Measurements from ENCODE around the gene RIC1.
A peak's percentile ranks its signal among the peaks of the same experiment; 100 is the strongest.
"Not testable (repeated sequence)": the region's sequence is repeated elsewhere in the genome, so short reads cannot be mapped to it uniquely, and the experiment has no call there.

The RIC1 gene

DNA sequence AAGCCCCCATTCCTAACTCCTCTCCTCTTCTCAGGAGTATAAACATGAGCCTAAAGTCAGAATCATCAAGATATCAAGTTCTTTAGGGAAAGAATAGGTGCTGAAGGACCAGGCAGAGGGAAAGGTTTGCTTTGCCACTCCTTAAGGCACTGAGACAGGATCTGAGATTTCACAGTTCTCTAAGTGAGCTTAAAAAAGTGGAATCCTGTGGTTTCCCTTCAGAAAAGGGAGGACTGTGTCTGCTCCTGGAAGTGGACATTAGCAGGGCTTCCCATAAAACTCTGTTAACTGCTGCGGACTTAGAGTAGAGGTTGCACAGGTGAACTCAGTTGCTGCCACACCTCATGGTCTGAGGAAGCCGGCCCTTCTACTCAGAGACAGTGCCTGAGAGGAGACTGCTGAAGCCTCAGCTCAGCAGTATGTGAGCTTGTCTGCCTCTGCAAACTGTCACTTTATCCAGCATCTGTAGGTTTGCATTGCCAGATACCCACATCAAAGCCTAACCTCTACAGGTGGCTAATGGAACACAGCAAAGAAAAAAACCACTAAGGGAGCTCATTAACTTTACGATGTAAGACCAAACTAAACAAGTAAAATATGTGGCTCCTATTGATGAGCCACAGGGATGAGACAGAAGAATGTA is 42.9 kb downstream of the RIC1 start:
- no peak for FAIRE-seq

DNA sequence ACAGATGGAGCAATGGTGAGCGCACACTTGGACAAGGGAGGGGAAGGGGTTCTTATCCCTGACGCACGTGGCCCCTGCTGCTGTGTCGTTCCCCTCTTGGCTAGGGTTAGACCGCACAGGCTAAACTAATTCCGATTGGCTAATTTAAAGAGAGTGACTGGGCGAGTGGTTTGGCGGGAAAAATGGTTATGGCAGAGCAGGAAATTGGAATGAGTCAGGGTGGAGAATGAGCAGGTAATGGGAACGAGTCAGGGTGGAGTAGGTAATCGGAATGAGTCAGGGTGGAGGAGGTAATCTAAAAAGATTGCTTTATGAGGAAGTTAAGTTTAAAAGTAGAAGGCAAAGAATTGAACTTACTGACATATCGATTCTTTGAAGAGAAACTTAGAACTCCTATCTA is 46.1 kb downstream of the RIC1 start:
- FAIRE-seq, result not testable (repeated sequence)

DNA sequence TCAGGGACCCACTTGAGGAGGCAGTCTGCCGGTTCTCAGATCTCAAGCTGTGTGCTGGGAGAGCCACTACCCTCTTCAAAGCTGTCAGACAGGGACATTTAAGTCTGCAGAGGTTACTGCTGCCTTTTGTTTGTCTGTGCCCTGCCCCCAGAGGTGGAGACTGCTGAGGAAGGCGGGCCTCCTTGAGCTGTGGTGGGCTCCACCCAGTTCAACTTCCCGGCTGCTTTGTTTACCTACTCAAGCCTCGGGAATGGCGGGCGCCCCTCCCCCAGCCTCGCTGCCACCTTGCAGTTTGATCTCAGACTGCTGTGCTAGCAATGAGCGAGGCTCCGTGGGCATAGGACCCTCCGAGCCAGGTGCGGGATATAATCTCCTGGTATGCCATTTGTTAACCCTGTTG is 54.7 kb downstream of the RIC1 start:
- FAIRE-seq, result not testable (repeated sequence)

DNA sequence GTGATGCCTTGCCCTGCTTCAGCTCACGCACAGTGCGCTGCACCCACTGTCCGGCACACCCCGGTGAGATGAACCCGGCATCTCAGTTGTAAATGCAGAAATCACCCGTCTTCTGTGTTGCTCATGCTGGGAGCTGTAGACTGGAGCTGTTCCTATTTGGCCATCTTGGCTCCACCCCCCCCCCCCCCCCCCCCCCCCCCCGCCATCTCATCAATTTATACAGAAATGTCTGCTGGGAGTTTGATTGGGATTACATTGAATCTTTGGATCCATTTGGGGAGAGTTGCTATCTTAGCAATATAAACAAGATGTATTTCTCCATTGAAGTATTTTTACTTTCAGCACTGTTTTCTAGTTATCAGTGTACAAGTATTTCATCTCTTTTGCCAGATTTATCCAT is 55.2 kb downstream of the RIC1 start:
- FAIRE-seq, result no peak

DNA sequence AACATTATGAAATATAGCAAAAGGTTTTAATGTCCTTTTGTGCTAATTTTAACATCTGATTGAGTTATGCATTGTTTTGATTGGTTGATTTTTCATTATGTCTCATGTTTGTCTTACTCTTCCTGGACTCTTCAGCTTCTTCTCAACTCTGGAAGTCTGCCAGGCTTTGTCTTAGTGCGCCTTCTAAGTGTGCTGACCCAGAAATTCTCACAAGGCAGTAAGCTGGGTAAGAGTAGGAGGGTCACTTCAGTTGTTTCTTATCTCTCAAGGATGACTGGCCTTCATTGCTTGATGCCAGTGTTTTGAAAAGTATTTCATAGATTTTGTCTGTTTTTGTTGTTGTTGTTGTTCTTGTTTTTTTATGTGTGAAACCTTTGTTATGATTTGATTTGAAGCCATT is 59.2 kb downstream of the RIC1 start:
- no peak for FAIRE-seq

DNA sequence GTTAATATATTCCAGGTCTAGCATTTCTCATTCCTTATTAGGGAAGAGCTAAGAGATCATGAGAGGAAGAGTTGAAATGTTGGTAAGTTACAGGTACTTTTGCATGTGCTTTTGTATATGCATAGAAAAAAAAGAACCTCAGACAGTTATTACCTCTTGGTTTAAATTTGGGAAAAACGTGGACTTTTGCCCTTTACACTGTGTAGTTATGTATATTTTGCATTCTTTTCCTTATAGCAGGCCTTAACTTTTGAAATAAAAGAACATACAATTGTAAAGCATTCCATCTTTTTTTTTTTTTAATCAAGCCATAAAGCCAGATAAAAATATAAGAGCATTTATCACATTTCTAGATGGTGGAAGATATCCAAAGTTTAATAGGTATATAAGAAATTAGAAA is 61.4 kb downstream of the RIC1 start:
- FAIRE-seq, result no peak

DNA sequence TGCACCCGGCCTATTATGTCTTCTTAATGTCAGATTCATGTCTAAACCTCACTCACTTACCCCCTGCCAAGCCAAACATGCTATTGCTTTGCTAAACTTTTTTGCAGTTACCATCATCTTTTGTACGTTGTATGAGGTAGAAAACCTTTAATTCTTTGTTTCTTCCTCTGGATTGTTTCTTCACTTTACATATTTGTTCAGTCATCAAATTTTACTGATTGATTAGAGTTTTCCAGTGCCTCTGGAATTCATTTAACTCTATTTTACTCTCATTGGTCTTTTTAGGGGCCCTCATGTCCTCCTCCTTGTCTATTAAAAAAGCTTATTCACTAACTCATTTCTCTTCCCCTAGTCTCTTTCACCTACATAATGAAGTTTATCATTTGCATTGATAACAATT is 67.0 kb downstream of the RIC1 start:
- FAIRE-seq, result no peak

DNA sequence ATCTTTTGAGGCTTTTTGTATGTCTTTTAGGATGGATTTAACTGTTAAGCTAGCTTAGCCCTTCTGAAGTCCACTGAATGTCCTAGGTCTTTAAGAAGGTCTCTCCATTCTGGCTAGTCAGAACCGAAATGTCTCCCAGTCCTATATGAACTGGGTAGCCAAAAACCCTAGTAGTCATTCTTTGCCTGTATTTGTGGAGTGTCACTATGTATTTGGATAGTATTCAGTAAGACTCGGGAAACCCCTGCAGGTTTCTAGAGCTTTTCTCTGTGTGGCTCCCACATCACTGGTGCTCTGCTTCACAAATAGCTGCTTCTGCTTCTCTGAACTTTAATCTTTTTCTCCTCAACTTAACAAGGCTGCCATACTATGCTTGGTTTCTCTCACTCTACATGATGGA is 68.0 kb downstream of the RIC1 start:
- FAIRE-seq, result no peak

DNA sequence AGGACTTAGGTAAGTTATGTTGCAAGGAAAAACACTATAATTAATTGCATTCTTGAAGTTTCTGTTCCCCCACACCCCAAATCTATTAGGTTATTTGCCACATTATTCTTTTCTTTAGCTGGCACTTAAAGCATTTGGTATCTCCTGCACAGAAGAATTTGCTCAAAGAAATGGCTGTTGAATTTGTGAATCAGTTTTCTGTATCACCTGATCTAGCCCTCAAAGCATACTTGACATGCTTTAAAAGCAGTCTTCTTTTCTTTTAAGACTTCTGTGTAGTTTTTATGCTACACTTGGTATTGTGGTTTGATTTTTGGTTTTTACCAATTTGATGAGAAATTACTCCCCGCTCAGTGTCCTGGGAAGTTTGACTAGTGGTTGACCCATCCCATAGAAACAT is 69.1 kb downstream of the RIC1 start:
- FAIRE-seq, result no peak

DNA sequence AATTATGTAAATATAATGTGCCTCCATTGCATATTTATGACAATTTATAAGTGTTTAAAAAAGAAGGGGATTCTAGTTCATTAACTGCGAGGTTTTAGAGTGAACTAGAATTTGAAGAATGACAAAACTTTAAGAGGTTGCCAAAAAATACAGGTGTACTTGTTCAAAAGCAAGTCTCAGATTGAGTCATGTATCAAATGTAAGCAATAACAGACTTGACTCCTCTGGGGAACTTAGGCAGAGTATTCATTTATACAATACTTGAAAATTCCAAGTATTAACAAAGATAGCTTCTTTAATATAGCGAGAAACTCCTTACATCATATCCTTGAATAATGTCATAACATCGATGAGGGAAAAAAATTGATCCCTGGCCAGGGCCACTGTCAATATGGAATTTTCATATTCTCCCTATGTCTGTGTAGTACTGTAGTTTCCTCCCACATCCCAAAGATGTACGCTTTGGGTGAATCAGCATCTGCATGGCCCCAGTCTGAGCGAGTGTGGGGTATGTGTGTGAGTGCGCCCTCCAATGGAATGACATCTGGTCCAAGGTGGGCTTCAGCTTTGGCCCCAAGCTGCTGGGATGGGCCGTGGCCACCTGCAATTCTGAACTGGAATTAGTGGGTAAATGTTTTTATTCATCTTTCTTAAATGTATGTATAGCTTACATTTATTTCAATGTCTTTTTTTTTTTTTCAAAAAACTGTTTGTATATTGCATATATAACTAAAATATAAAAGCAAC is 70.1 kb downstream of the RIC1 start:
- FAIRE-seq, result no peak

DNA sequence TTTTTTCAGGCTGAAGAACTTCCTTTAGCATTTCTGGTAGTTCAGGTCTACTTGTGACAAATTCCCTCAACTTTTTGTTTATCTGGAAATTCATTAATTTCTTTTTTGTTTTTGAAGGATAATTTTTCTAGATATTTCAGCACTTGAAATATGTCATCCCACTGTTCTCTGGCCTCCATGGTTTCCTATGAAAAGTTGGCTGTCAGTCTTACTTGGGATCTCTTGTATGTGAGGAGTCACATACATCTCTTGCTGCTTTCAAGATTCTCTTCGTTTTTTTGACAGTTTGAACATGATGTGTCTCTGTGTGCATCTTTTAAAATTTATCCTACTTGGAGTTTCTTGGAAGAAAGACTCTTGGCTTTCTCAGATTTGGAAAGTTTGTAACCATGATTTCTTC is 79.5 kb downstream of the RIC1 start:
- FAIRE-seq, result no peak

DNA sequence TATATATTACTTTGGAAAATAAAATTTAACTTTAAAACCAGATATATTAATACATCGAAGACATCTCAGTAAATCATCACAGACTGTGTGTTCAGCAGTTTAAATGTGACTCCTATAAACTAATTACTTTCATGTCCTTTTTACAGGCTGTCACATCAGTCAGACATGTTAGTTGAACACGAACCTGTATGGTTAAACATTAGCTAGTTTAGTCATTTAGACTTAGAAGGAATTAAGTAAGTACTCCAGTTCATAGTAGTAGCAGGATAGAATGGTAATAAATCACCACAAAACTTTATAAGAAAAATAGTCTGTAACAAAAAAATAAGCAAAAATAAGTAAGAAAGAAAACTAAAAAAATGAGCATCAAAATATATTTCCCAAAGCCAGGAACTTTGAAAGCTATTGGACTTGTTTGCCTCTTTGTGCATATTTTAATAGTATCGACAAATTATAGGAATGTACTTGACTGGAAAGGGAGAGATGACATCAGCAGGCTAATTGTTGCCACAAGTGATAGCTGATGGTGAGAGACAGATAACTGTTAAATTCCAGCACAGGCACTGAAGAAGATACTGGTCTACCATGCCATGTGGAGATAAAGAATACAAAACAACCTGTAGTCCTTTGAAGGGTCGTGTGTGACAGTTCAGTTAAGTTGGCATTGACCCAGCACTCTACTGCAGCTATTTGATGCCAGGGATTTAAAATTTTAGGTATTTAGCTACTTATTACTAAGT is 83.9 kb downstream of the RIC1 start:
- FAIRE-seq, result no peak

DNA sequence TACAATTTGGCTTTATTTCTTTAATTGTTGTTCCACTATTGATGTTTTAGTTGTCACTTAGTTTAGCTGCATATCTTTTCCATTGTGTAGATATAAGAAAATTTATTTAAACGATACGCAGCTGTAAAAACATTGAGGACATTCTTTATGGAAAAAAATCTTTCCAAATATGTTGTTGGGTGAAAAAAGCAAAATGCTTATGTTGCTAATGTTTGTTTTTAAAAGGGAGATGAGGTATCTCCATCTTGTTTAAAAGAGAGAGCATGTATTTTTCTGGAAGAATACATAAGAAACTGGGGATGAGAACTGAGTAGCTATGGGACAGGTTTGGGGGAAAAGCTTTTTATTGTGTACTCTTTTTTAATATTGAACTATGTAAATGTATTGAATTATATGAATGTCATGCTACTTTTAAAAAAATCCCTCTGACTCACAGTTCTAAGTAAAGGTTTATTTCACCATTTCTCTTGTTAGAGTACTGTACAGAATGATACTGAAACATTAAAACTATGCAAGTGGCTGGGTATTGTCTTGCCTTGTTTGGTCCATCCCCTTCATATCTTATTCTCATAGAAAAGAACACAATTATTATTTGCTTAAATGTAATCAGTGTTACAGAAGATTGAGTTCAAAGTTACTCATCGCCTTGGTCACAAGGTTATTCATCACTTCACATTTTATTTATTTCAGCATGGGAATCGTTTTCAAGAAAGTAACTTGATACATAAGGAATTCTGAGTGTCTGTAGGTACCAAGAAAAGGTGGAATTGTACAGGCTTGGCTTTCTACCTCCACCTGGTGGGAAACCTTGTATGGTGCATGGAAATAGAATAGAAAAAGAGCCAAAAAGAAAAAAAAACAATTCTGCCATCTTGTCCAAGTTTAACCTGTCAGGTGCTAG is 85.8 kb downstream of the RIC1 start:
- FAIRE-seq, result no peak

DNA sequence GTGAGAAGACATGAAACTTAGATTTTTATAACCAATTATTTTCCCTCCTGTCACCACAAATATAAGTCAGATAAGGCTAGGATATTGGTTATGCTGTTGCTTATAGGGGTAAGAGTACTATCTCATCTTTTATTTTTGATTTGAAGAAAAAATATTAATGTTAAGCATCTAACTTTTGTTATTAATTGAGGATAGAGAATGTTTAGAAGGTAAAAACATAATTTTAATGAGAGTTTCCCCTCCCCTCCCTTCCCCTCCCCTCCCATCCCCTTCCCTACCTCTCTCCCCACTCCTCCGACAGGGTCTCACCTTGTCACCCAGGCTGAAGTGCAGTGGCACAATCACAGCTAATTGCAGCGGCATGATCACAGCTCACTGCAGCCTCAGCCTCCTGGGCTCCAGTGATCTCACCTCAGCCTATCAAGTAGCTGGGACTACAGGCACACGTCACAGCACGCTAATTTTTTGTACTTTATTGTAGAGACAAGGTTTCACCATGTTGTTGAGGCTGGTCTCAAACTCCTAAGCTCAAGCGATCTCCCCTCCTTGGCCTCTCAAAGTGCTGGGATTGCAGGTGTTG is 86.7 kb downstream of the RIC1 start:
- FAIRE-seq, result no peak

DNA sequence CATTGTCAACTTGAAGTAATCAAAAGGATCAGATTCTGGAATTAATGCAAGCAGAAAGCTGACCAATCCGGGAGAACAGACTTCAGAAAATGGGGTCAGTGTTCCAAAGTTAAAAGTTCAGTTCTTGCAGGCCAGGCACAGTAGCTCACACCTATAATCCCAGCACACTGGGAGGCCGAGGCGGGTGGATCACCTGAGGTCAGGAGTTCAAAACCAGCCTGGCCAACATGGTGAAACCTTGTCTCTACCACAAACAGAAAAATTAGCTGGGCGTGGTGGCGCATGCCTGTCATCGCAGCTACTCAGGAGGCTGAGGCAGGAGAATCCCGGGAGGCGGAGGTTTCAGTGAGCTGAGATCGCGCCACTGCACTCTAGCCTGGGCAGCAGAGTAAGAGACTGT is 88.5 kb downstream of the RIC1 start:
- FAIRE-seq, result not testable (repeated sequence)

DNA sequence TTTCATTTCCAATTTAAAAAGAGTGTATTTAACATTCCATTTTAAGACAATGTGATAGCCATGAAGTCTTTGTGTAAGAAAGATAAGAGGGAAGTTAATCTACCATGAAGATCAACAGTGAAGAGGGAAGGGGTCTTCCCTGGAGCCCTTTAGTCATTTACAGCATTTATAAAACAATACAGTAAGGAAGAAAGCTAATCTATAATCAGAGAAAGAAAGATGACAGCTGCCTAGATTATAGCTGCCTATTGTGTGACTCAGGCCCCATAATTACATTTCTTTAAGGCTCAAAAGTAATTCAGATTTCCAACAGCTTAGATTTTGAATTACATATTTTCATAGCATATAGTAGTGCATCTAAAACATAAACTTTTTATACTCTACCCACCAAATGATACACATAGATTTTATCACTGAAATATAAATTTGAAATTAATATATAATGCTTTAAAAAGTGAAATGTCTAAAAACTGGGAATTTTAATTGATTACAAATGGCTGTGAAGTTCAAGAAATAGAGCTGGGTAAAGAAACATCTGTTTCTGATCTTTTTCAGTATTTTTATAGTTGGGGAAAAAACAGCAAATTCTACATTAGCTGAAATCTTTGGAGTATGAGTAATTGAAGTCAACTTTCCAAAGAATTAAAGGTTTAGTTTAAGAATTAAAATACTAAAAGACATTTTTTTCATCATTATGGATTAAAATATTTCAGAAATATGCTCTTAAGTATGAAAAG is 89.6 kb downstream of the RIC1 start:
- FAIRE-seq, result peak; percentile 72

DNA sequence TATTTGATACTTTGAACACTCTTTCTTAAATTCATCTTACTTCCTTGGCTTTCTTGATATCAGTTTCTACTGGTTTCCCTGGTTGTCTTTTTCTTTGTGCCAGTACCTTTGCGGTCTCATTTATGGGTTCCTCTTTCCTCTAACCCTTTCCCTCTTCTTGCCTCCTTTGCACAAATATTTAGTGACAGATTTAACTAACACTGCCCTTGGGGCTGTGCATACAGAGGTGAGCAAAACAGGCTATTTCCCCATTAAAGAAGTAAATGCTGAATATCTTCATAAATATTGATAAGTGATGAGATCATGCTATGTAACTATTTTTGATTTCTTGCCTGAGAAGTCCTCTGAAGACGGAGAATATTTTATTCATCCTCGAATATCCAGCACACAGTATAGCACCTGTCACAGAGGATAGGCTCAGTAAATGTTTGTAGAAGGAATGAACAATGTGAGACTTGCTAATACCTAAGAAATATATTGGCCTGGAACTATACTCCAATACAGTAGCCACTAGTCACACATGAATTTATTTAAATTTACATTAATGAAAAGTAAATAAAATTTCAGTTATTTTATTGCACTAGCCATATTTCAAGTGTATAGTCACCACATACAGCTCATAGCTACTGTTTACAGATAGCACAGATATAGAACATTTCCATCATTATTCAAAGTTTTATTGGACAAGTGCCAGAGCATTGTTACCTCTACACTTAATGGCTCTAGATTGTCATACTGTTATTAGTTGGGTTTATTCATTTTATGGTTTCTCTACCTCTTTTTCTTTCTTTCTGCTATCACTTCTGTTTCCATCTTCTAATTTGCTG is 90.4 kb downstream of the RIC1 start:
- FAIRE-seq, result no peak

DNA sequence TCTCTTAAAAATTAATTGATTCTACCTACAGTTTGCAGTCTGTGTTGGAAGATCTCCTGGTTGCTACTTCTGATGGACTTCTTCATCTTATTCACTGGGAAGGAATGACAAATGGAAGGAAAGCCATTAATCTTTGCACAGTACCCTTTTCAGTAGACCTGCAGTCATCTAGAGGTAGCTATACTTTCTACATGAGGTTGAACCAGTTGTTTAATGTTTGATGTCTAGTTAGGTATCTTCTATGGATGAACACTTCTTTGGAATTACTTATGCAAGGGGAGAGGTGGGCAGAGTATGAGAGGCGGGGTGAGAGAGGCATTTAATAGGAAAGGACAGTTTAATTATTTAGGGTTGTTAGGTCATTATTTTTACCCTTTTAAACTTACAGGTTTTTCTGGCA is 91.2 kb downstream of the RIC1 start:
- no peak for FAIRE-seq

DNA sequence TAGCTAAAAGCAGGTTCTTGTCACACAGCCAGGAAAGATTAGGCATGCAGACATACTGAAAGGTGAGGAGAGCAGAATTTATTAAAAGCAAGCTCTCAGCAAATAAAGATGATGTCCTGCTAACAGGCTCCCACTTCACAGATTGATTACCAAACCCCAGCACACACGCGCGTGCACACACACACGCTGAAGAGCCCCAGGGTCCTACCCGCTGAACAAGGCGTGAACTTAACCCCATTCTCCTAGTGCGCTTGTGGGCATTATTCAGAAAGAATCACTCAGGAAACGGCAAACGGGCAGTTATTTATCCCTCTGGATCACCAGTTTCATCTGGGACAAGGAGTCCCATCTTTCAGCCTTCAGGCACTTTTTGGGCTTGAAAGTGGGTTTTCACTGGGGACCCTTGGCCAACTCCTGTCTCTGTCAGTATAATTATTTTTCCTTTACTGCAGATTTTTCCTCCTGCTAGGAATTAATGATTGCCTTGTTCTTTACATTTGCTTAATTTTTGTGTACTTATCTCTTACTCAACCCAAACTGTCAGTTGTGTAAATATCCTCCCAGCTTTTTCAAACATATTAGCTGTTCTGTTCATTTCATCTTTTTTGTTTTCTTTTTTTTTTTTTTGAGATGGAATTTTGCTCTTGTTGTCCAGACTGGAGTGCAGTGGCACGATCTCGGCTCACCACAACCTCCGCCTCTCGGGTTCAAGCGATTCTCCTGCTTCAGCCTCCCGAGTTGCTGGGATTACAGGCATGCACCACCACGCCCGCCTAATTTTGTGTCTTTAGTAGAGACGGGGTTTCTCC is 92.6 kb downstream of the RIC1 start:
- FAIRE-seq, result no peak

DNA sequence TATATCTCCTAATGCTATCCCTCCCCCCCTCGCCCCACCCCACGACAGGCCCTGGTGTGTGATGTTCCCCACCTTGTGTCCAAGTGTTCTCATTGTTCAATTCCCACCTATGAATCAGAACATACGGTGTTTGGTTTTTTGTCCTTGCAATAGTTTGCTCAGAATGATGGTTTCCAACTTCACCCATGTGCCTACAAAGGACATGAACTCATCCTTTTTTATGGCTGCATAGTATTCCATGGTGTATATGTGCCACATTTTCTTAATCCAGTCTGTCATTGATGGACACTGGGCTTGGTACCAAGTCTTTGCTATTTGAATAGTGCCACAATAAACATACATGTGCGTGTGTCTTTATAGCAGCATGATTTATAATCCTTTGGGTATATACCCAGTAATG is 93.8 kb downstream of the RIC1 start:
- FAIRE-seq, result not testable (repeated sequence)
